ENCODE measurements around the gene UBE4A.

The UBE4A gene

GRCh38 chr11:118382954-118383353 lies 23.6 kb downstream of the UBE4A start:
- H3K36me3 ChIP-seq (ENCODE audit: low read length) = peaks cover 60% of the 10 kb centered on the region
- 0 out of 2 replicates have a peak, but pooled peaks cover 4% of the 10 kb centered on the region for H3F3A ChIP-seq (ENCODE audit: insufficient read depth)
- no peak overlapping the region for H3K4me3 ChIP-seq (ENCODE audit: insufficient read depth, low read length, poor library complexity, severe bottlenecking)
- no peak overlapping the region for H3K4me2 ChIP-seq (ENCODE audit: low read depth, low read length, poor library complexity, severe bottlenecking)
- TF ChIP-seq EZH2phosphoT487 (conservative IDR thresholded peaks at IDR 0.05; ENCODE audit: low read length) (no peak), CTCF (IDR thresholded peaks at IDR 0.05; ENCODE audit: insufficient read depth, low read length, poor library complexity, severe bottlenecking) (no peak)
- H3K9me3 ChIP-seq (ENCODE audit: insufficient read depth, low read length) = no peaks in the 10 kb centered on the region
- H3K27ac ChIP-seq (ENCODE audit: low read depth, low read length) = no peak overlapping the region
- no peak overlapping the region for H3K9ac ChIP-seq (ENCODE audit: low read length)
- H4K20me1 ChIP-seq (ENCODE audit: low read depth, low read length) = no peaks in the 10 kb centered on the region
- no peak overlapping the region for H2AFZ ChIP-seq (ENCODE audit: low read depth, low read length, severe bottlenecking)
- H3K9me2 ChIP-seq (replicated peaks; ENCODE audit: insufficient read depth, low read length) = no peaks in the 10 kb centered on the region
- no peaks in the 10 kb centered on the region for H3K27me3 ChIP-seq (ENCODE audit: low read length)
- no peaks in the 10 kb centered on the region for H3K79me2 ChIP-seq (ENCODE audit: insufficient read depth, low read length)

GRCh38 chr11:118383657-118384056 lies 24.3 kb downstream of the UBE4A start:
- H3K9ac ChIP-seq (ENCODE audit: low read length) = no peak overlapping the region

GRCh38 chr11:118396097-118396501 lies 36.7 kb downstream of the UBE4A start:
- Histone ChIP-seq H4K20me1 (ENCODE audit: low read depth, low read length) (no peaks in the 10 kb centered on the region), H2AFZ (ENCODE audit: low read depth, low read length, severe bottlenecking) (no peak overlapping the region), H3K4me2 (ENCODE audit: low read depth, low read length, poor library complexity, severe bottlenecking) (no peak overlapping the region), H3K27ac (ENCODE audit: low read depth, low read length) (no peak overlapping the region), H3K9ac (ENCODE audit: low read length) (no peak overlapping the region), H3K79me2 (ENCODE audit: insufficient read depth, low read length) (no peaks in the 10 kb centered on the region), H3K27me3 (ENCODE audit: low read length) (no peaks in the 10 kb centered on the region), H3K4me3 (ENCODE audit: insufficient read depth, low read length, poor library complexity, severe bottlenecking) (no peak overlapping the region), H3K9me3 (ENCODE audit: insufficient read depth, low read length) (no peaks in the 10 kb centered on the region), H3F3A (ENCODE audit: insufficient read depth) (peaks cover 24% of the 10 kb centered on the region), H3K36me3 (ENCODE audit: low read length) (peaks cover 8% of the 10 kb centered on the region; the same call in 1 of the 2 replicates), H3K9me2 (replicated peaks; ENCODE audit: insufficient read depth, low read length) (no peaks in the 10 kb centered on the region)
- TF ChIP-seq EZH2phosphoT487 (conservative IDR thresholded peaks at IDR 0.05; ENCODE audit: low read length) (no peak), CTCF (IDR thresholded peaks at IDR 0.05; ENCODE audit: insufficient read depth, low read length, poor library complexity, severe bottlenecking) (no peak)

More at GRCh38 chr11:118383657-118384056, 24.3 kb downstream of the UBE4A start:
- H4K20me1 ChIP-seq (ENCODE audit: low read depth, low read length) = no peaks in the 10 kb centered on the region
- H3K9me2 ChIP-seq (replicated peaks; ENCODE audit: insufficient read depth, low read length) = no peaks in the 10 kb centered on the region
- no peak overlapping the region for H3K4me3 ChIP-seq (ENCODE audit: insufficient read depth, low read length, poor library complexity, severe bottlenecking)
- H3K9me3 ChIP-seq (ENCODE audit: insufficient read depth, low read length) = no peaks in the 10 kb centered on the region
- H3K36me3 ChIP-seq (ENCODE audit: low read length) = peaks cover 54% of the 10 kb centered on the region
- H3K4me2 ChIP-seq (ENCODE audit: low read depth, low read length, poor library complexity, severe bottlenecking) = no peak overlapping the region
- H3K27ac ChIP-seq (ENCODE audit: low read depth, low read length) = no peak overlapping the region
- no peaks in the 10 kb centered on the region for H3K79me2 ChIP-seq (ENCODE audit: insufficient read depth, low read length)
- H2AFZ ChIP-seq (ENCODE audit: low read depth, low read length, severe bottlenecking) = no peak overlapping the region
- H3K27me3 ChIP-seq (ENCODE audit: low read length) = no peaks in the 10 kb centered on the region
- 0 out of 2 replicates have a peak, but pooled peaks cover 4% of the 10 kb centered on the region for H3F3A ChIP-seq (ENCODE audit: insufficient read depth)
- TF ChIP-seq EZH2phosphoT487 (conservative IDR thresholded peaks at IDR 0.05; ENCODE audit: low read length) (no peak), CTCF (IDR thresholded peaks at IDR 0.05; ENCODE audit: insufficient read depth, low read length, poor library complexity, severe bottlenecking) (no peak)

All from SU-DHL-6 (cell line).